Tongue (tissue), 2 donors: ENCODE measurements around the gene EFCC1. TPM values are rescaled to one million over a fixed set of nuclear protein-coding genes. Genes with fewer than 3 reads are reported as not detected.
A peak's percentile ranks its signal among the peaks of the same experiment; 100 is the strongest.

Experiments
- DNase-seq: peaks from one replicate; pipeline ENCODE4 v3.0.0-alpha.2; 2015
- total RNA-seq: library from RNA; depleted of rRNA; stranded (reverse); fragments of >200 nt; gene quantifications from one replicate; pipeline ENCODE4 v1.2.3, GENCODE V29; 2014

Gene EFCC1
- total RNA-seq, 1 donor from 2014 or later, result 1.3 TPM

DNA sequence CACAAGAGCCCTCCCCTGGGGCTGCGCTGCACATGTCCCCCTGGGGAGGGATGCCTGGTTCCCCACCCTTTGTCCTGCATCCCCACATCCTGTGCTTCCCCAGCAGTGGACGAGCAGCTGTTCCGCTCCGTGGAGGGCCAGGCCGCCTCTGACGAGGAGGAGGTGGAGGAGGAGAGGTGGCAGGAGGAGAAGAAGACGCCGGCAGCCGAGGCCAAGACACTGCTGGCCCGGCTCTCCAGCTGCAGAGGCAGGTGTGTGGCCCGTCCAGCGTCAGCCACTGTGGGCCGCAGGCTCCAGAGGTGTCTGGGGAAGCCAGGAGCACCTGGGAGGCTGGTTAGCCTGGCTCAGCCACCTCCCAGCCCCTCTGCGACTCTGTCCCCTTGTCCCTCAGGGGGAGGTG lies 31.6 kb downstream of the EFCC1 start:
- DNase-seq, result no peak

- no peak for DNase-seq
Measured at GRCh38 chr3:129033151-129033550, 32.0 kb downstream of the EFCC1 start.

- DNase-seq, result no peak
Measured at GRCh38 chr3:129033633-129034321, 32.7 kb downstream of the EFCC1 start.

DNA sequence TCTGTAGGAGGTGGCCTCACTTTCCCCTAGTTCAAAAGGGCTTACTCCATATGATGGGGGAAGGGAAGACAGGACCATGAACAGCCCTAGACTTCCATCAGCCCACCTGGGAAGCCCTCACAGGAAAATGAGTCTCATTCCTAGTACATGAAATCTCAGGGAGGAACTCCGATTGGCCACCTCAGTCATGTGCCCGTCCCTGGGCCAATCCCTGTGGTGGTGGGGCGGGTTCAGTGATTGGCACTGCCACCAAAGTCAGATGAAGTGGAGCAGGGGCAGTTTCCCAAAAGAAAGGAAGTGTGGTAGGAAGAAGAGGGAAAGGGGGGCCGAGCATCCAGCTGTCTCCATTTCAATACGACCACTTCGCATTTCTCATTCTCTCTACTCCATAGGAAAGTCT lies 33.5 kb downstream of the EFCC1 start:
- DNase-seq, result no peak

- DNase-seq, result no peak
Measured at GRCh38 chr3:129035360-129036221, 34.5 kb downstream of the EFCC1 start.

DNA sequence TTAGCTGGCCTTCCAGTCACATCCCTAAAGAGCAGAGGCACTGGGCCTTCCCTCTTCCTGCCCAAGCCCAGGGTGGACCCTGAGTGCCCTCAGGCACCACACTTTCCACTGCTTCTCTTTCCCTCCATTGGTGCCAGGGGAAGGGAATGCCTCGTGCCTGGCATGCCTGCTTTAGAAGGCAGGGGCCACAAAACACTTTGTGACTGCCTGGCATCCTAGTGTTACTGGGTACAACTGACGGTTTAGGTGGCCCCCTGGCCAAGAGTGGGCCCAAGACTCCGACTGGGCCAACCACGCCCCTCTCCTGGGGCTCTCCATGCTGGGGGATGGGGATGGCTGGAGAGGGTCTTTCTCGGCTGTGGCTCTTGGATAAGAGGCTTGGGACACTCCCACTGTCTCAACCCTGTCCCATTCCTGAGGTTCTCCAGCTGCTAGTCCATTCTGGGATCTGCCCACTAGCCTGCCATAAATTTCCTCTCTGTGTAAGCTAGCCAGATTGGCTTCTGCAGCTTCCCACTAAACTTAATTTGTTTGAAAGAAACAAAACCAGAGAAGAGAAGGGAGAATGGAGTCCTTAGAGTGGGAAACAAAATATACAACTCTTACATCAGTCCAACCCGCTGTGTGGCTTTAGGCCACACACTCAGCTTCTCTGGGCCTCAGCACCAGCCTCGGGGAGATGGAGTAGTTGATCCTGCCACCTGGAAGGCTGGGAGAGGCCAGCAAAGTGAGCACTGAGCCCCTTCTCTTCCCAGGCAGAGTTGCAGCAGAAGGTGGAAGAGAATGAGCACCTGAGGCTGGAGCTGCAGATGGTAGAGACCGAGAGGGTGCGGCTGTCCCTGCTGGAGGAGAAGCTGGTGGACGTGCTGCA lies 35.4 kb downstream of the EFCC1 start:
- DNase-seq, result no peak

GRCh38 chr3:129037093-129037419 lies 36.0 kb downstream of the EFCC1 start:
- no peak for DNase-seq

DNA sequence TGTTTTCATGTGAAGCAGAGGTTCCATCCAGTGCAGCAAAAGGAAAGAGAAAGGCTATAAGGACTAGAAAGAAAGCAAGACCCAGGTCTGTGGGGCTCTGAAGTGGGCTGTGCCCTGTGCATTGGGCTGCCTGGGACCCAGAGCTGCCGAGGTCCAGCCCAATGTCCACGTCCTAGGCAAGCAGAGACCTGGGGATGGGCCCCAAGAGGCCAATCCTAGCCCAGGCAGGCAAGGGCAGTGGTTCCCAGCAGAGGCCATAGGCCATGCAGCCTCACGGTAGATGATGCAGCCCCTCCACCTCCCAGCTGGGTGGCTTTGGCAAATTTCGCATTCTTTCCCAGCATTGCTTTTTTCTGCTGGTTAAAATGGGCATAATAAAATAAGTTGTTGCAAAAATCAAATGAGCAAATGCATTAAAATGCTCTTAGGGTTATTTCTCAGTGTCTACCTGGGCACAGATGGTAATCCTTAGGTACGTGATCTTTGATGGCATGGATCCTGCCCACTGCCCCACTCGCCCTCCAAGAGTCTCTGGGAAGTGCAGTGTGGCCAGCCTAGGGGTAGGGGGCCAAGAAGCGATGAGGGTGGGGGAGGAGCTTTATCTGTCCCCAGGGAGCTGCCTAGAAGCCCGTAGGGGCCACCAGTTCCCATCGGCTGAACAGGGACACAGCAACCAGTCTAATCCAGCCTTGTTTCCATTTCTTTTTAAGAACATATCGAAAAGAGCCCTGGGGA lies 37.2 kb downstream of the EFCC1 start:
- no peak for DNase-seq

GRCh38 chr3:129039271-129040038 lies 38.4 kb downstream of the EFCC1 start:
- peak; percentile 81 for DNase-seq

DNA sequence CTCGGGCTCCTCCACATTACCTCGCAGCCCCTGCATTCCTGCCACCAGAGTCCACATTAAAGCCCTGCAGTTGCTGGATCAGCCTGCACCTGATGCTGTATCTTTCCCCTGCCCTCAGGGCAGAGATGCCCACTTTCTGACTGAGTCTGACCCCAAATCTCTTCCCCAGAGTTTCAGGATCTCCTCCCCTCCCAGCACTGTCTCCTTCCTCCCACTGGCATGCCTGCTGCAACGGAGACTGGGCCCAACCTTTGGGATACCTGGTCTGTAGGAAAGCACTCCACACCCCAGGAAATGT lies 38.9 kb downstream of the EFCC1 start:
- no peak for DNase-seq

DNA sequence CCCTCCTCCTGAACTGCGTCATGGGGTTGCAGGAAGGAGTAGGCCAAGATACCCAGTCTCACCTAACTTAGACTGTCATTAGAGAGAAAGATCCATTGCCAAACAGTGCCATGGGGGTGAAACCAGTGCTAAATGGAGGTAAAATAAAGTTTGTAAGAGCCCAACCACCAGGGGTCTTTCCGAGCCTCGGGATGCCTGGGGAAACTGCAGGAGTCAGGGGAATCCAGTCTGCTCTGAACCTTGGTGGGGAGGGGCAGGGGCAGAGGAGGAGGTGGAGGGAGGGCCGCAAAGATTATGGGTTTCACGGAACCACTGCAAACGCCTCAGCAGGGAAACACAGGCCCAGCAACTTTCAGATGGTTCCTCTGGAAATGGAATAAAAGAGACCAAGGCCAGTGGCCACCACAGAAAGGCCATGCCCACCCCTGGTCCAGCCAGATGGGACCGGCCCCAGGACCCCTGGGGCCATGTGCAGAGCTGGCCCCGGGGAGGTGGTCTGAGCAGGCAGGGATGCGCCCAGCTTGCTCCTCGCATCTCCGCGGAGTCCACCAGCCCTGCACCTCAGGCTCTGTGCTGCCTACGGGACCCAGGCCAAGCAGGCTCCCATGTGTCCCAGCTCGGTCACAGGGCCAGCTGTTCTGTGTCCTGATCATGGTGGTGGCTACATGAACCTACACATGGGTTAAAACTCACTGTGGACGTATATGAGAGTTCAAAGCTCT lies 39.6 kb downstream of the EFCC1 start:
- no peak for DNase-seq

DNA sequence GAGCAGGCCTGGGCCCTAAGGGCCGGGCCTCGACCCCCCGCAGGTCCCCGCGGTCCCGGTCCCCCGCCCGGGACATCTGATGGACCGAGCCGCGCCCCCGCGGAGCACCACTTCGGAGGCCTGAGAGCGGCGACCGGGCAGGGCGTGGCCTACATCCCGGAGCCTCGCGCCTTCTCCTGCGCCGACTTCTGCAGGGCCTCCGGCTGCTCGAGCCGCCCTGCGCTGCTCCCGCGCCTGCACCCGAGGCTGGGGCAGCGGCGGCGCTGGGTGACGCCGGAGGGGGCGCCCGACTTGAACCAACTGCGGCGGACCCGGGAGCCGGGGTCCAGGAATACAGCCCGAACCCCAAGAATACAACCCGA lies 44.6 kb downstream of the EFCC1 start:
- DNase-seq, result no peak

- DNase-seq, result no peak
Measured at GRCh38 chr3:129046037-129046731, 45.1 kb downstream of the EFCC1 start.

DNA sequence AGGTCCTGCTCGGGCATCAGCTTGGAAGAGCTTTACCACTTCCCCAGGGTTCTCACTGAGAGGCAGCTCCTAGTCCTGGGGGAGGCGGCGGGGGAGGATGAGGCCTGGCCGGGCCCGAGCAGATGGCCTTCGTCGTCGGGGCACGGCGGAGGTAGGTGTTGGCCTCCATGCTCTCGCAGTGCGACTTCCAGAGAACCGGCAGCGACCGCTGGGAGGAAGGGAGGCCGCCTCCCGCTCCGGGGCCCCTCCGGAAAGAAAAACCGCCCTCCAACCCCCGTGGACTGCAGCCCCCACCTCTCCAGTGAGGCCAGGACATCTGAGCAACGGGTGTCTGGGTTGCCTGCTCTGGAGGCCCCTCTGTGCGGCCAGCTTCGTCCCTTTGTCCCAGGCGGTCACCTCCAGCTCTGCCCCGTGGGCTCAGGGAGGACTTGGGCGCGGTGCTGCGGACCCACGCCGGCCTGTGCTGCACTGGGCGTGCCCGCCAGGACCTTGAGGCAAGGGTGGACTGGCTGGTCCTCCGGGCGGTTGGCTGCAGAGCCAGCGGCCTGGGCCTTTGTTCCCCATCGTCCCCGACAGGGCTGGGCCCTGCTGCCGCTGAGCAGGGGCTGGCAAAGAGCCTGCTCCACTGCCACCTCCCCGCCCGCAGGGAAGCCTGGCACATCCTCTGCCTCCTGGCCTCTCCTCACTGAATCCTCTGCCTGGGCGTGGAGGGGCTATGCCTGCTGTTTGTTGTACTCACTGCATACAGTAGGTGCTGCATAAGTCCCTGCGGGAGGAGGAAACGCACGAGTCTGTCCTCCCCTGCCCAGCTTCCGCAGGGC lies 45.8 kb downstream of the EFCC1 start:
- no peak for DNase-seq

- DNase-seq, result no peak
Measured at GRCh38 chr3:129047553-129047839, 46.4 kb downstream of the EFCC1 start.

GRCh38 chr3:129050556-129051295 lies 49.6 kb downstream of the EFCC1 start:
- DNase-seq, result no peak

DNA sequence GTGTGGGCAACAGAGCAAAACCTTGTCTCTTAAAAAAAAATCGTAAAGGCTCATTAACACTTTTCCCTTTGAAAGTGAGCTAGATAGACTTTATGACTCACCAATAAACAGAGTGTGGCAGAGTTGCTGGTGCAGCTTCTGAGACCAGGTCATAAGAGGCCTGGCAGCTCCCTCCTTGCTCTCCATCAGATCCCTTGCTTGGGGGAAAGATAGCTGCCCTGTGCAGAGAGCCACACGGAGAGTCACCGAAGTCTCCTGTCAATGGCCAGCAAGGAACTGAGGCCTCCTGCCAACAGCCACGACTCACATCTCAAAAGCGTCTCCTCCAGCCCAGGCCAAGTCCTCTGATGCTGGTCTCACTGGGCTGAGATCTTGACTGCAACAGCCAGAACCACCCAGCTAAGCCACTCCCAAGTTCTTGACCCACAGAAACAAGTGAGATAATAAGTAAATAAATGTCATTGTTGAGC lies 50.8 kb downstream of the EFCC1 start:
- DNase-seq, result no peak

DNA sequence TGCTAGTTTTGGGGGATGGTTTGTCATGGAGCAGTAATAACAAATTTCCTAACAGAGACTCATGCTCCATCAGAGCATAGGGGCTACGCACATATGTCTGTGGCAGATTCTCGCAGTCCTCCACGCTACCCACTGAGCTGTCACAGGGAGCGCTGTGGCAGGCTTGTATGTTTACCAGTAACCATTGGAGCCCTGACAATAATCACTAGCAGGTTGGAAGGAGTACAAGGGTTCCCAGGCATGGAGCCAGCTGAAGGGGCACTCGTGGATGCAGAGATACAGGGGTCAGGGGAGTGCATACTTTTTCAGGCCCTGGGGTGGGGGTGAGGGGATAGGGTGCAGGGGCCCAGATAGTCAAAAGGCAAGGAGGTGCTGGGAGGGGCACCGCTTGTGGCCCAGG lies 51.6 kb downstream of the EFCC1 start:
- peak; percentile 37 for DNase-seq

DNA sequence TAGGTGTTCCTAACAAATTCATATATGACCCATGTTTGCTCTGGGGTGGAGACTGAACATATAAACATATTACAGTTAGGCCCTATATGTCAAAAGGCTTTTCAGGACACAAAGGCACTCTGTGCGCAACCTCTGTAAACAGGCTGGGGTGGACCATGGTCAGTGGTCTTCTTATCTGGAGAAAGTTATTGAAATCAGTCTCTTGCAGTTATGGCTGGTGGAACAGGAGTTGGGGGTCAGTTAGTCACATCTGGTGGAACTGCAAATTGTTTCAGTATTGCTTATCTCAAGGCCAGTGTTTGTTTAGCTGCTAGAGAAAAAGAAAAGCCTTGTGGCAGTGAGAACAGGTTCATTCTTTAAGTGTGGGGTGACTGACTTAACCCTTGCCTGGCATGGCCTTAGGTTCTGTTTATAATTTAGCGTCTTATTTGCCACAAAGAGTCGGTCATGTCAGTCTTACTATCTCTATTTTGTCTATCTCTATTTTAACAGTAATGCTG lies 53.6 kb downstream of the EFCC1 start:
- DNase-seq, result no peak
